Neutrophil (primary cell): ENCODE data around the gene PPP1R9A.

Source experiments
- H3K27ac ChIP-seq: fragments of 200-600 bp; sonication (generic); 2 replicates; pipeline ENCODE4 v1.5.1; 2016; ENCODE audit warnings: mild to moderate bottlenecking, moderate library complexity
- H3K27me3 ChIP-seq: fragments of 200-600 bp; sonication (generic); 2 replicates; pipeline ENCODE4 v1.6.0; 2016; ENCODE audit warnings: mild to moderate bottlenecking
- H3K36me3 ChIP-seq: fragments of 200-600 bp; sonication (generic); 2 replicates; pipeline ENCODE4 v1.5.1; 2017
- H3K4me1 ChIP-seq, 2 experiments: fragments of 200-600 bp in 1 of 2; sonication (generic) in 1 of 2; 1 replicate in 1 of 2; 2 replicates in 1 of 2; pipeline versions ENCODE4 v1.5.1 to v1.6.1; 2013 to 2016; ENCODE audit warnings: low read depth in 1 of 2, low read length in 1 of 2, mild to moderate bottlenecking in 1 of 2, moderate library complexity in 1 of 2; ENCODE audit not compliant: control insufficient read depth in 1 of 2, insufficient read depth in 1 of 2
- H3K4me3 ChIP-seq, 2 experiments: fragments of 200-600 bp in 1 of 2; sonication (generic) in 1 of 2; 1 replicate in 1 of 2; 2 replicates in 1 of 2; pipeline ENCODE4 v1.5.1; 2013 to 2016; ENCODE audit warnings: low read depth in 1 of 2, low read length in 1 of 2, mild to moderate bottlenecking in 1 of 2, moderate library complexity in 1 of 2
- H3K9me3 ChIP-seq: fragments of 200-600 bp; sonication (generic); 2 replicates; pipeline ENCODE4 v1.5.1; 2016
- CTCF ChIP-seq: fragments of 200-600 bp; sonication (generic); IDR thresholded peaks from 2 replicates; pipeline ENCODE4 v1.5.1; 2016; ENCODE audit warnings: antibody characterized with exemption

PPP1R9A gene

DNA sequence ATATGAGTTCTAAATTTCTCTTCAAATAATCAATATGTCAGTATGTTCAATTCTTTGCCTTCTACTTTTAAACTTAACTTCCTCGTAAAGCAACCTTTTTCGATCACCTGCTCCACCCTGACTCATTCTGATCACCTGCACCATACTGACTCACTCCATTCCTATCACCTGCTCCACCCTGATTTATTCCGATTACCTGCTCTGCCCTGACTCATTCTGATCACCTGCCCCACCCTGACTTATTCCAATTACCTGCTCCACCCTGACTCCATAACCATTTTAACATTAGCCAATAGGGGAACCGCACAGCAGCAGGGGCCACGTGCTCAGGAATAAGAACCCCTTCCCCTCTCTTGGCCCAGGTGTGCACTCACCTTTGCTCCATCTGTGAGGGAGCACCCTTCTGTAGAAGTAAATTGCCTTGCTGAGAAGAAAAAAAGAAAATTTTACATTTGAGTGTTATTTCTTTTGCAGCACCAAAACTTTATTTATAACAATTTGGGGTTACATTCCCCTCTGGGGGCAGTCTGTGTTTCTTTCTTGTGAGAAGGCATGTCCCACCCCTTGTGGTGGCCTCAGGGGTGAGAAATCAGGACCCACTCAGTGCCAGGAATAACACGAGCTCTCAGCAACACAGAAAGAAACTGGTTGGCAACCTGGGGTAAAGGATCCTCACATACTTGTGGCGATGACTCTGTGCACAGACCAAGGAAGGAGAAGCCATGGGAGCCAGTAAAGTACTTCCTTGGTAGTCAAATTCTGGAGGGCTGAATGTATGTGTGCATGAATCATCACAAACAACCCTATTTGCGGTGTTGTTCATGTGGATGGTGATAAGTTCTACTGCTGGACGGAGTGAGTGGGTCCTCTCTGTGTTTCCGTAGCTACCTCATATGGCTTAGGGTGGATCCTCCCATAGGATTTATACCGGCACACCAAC lies 29.4 kb upstream of the PPP1R9A start:
- Histone ChIP-seq H3K4me1 (no peaks in the 10 kb centered on the region), H3K9me3 (no peaks in the 10 kb centered on the region), H3K27me3 (no peaks in the 10 kb centered on the region), H3K4me3 (no peak overlapping the region), H3K36me3 (no peaks in the 10 kb centered on the region), H3K27ac (no peak overlapping the region)
- no peak for TF ChIP-seq CTCF

- Histone ChIP-seq H3K4me1 (no peaks in the 10 kb centered on the region), H3K36me3 (no peaks in the 10 kb centered on the region), H3K27ac (no peak overlapping the region), H3K9me3 (no peaks in the 10 kb centered on the region), H3K27me3 (no peaks in the 10 kb centered on the region), H3K4me3 (no peak overlapping the region)
- TF ChIP-seq CTCF: no peak
Measured at GRCh38 chr7:94882891-94883290, 24.5 kb upstream of the PPP1R9A start.

- H3K27ac ChIP-seq: no peak overlapping the region
- no peaks in the 10 kb centered on the region for H3K27me3 ChIP-seq
- H3K4me3 ChIP-seq: no peak overlapping the region
- H3K4me1 ChIP-seq: no peaks in the 10 kb centered on the region
- no peaks in the 10 kb centered on the region for H3K36me3 ChIP-seq
- TF ChIP-seq CTCF: no peak
- no peaks in the 10 kb centered on the region for H3K9me3 ChIP-seq
Measured at GRCh38 chr7:94883616-94884015, 23.8 kb upstream of the PPP1R9A start.

- TF ChIP-seq CTCF: no peak
- Histone ChIP-seq H3K27me3 (no peaks in the 10 kb centered on the region), H3K36me3 (no peaks in the 10 kb centered on the region), H3K4me1 (no peaks in the 10 kb centered on the region), H3K27ac (no peak overlapping the region), H3K9me3 (no peaks in the 10 kb centered on the region), H3K4me3 (no peak overlapping the region)
Measured at GRCh38 chr7:94888551-94888950, 18.8 kb upstream of the PPP1R9A start.

GRCh38 chr7:94888995-94889523 lies 18.3 kb upstream of the PPP1R9A start:
- H3K4me3 ChIP-seq: no peak overlapping the region
- H3K36me3 ChIP-seq: no peaks in the 10 kb centered on the region
- no peaks in the 10 kb centered on the region for H3K9me3 ChIP-seq
- H3K27ac ChIP-seq: no peak overlapping the region
- no peak for TF ChIP-seq CTCF
- no peaks in the 10 kb centered on the region for H3K27me3 ChIP-seq
- H3K4me1 ChIP-seq: no peaks in the 10 kb centered on the region
